Fibroblast of peridontal ligament (primary cell): Measurements from ENCODE around the gene GLRX5.

ENCODE experiments used
- DNase-seq: peaks from one replicate; pipeline ENCODE4 v3.0.0-alpha.2; 2010; ENCODE audit errors: extremely low read depth

Gene GLRX5

DNA sequence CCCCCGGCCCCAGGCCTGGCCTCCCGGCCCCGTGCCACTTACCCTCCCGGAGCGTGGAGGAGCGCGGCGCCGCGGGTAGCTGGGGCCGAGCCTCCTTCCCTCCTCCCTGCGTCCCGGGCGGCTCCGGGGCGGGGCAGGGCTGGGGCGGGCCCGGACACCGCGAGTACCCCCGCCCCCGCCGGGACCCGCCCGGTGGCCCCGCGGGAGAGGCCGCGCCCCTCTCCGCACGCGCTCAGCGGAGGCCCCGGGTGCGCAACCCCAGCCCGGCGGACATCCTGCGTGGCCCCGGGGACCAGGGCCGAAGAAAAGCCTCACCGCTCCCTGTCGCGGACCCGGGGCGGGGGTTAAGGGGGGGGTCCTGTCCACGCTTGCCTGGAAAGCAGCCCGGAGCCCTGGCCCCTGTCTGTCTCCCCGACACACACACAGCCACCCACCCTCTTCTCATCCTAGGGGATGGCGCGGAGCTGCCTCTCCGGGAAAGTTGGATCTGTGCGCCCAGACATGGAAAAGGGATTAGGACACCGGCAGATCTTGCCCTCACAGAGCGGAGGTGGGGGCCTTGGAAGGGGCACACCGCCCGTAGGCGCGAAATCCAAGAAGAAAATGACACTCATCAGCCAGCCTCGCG is 18.2 kb upstream of the GLRX5 start, which contains the start of gene SYNE3:
Gene SYNE3 (minus strand): TSS at position 97 of the 628 bp plus-strand sequence. CDS start 40,829 bp downstream, outside the sequence.
- peak; percentile 29 for DNase-seq

DNA sequence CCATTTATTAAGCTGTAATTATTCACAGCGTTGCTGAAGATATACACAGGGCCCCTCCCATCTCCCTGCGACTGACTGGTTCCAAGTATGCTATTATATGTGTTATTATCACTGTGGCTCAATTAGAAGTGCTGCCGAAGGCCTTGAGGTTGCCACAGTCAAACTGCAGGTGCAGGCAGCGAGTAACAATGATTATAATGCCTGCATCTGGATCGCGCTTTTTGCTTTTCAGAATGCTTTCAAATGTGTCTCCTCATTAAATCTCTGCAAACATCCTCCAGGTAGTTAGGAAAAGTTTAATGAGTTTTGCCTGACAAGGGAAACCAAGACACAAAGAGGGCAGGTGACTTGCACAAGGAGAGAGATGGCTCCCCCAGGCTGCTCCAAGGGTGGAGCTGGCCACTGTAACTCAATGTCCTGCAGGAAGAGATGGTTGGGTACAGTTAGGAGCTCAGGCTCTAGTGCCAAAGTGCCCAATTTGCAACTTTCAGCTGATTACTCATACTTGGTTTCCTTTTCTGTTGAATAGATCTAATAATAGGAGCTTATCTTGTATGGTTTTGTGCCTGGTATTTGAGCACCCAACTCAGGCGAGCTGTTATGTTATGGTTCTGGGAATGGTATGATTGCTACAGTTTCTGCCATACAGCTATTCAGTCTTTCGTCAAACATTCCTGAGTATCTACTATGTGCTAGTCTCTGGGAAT is 16.7 kb upstream of the GLRX5 start:
- DNase-seq: no peak

DNA sequence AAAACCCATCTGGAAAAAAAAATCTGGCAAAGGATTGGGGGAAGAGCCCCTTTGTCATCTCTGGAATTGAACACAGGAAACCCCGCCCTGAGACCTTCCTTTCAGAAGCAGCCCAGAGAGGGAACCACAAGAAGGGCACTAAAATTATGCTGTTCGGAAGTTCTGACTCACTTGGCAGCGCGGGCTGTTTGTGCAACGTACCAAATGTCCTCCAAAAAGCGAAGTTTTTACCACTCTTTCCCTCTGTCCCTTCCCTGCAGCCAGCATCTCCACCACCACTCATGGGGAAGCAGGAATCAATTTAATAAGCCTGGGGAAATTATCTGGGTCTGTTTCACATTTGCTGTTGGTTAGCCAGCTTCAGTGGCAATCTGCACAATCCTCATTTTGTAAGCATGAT is 15.2 kb upstream of the GLRX5 start:
- DNase-seq: peak; percentile 94

- no peak for DNase-seq
Measured at GRCh38 chr14:95520346-95520745, 14.5 kb upstream of the GLRX5 start.

DNA sequence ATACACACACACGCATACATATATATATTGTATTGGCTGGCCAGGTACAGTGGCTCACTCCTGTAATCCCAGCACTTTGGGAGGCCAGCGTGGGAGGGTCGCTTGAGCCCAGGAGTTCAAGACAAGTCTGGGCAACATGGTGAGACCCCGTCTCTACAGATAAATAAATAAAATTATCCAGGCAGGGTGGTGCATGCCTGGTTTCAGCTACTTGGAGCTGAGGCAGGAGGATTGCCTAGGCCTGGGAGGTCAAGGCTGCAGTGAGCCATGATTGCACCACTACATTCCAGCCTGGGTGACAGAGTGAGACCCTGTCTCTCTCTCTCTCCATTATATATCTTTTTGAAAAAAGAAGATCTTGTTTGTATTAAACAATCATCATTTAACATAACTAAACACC is 13.8 kb upstream of the GLRX5 start:
- DNase-seq: no peak

GRCh38 chr14:95522116-95522515 is 12.7 kb upstream of the GLRX5 start:
- DNase-seq: no peak

DNA sequence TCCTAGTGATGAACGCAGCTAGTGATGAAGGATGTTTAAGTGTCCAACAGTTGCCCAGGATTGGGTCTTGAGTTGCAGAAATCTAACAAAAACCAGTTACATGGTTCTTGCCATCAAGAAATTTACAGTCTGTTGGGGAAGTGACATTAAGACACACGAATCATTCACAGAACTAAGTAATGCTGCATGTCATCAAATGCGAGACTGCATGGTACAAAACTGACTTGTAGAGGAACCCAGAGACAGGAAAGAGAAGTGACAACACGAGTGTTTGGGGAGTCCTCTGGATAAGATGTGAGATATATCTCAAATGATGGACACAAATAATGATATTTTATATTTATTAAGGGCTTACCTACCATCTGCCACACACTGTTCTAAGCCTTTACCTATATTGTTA is 12.3 kb upstream of the GLRX5 start:
- DNase-seq: no peak

- peak; percentile 77 for DNase-seq
Measured at GRCh38 chr14:95523051-95523814, 11.6 kb upstream of the GLRX5 start.

- peak; percentile 97 for DNase-seq
Measured at GRCh38 chr14:95523815-95524448, 10.9 kb upstream of the GLRX5 start.

GRCh38 chr14:95524706-95525512 is 9.9 kb upstream of the GLRX5 start:
- peak; percentile 50 for DNase-seq

DNA sequence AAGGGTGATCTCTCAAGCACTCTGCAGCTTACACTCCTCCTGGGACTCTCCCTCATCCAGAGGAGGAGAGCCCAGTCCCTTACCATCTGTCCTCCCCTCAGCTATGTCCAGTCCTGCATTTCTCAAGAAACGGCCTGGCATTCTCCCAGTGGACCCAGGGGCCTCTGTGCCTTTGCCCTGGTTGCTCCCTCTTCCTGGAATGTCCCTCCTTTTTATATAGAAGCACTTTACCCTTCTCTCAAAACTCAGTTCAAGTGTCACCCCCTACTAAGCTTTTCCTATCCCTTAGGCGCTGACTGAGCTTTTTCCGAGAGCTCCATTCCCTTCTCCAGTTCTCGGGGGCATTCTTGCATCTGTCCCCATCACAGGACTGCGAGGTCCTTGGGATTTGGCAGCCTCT is 8.9 kb upstream of the GLRX5 start:
- no peak for DNase-seq

- DNase-seq: peak; percentile 72
Measured at GRCh38 chr14:95526483-95527386, 8.1 kb upstream of the GLRX5 start.

- DNase-seq: peak; percentile 95
Measured at GRCh38 chr14:95527387-95528002, 7.4 kb upstream of the GLRX5 start.

DNA sequence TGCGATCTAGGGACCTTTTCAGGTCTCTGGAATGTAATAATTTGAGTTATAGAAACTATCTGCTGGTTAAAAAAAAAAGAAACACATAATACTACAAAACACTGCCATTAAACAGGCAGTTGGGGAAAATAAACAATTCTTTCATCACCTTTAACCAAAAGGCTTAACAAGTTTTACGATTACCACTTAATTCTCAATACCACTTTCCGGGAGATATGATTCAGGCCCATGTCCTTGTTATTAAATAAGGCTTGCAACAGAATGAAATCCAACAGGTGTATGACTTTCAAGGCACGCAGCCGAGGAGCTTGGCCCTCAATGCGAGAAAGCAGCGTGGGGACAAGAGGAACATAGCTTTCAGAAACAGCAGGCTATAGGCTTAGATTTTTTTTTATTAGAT is 5.6 kb upstream of the GLRX5 start:
- no peak for DNase-seq

DNA sequence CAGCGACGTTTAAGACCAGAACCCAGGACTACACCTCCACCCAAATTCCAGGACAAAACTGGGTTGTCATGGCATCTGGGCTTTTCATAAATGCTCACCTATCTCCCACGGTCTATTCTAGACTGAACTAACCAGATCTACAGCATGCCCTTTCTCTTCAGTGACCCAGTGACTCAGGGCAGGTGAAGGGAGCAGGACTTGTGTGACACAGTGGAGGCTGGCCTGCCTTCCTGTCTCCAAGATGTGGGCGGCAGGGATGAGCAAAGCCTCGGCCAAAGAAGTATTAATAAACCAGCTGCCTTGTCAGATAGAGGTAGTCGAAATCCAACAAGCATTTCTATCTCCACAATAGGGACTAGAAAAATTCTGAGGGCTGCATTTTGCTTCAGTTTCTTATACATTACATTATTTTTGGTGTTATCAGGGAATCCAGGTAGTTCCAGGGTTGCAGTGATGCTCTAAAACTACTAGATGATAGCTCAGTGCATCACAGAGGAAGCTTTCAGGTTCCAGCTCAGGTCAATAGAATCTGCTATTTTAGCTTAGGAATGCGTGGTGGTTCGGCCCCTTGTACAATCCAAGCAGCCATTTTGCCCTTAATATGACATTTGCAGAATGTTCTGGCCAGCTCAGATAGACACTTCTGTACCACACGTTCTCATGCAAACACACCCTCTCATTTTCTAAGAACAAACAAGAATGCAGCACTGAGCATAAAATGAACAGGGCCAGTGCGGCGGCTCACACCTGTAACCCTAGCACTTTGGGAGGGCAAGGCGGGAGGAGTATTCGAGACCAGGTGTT is 4.2 kb upstream of the GLRX5 start:
- no peak for DNase-seq

DNA sequence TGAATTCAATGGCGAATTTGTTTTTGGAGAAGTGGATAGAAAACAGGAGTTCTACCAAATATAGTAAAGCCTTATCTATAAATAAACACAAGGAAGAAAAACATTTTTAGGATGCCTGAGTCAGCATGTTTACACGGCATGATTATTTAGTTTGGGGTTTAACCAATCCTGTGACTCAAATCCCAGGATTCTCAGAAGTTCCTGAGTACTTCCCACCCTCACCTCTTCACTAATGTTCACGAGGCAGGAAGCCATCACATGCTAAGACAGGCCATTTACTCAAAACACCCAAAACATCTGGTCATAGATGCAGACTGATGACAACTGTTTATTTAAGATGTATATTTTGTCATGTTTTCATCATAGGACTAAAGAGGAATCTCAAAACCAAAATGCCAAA is 3.4 kb upstream of the GLRX5 start:
- DNase-seq: peak; percentile 91

DNA sequence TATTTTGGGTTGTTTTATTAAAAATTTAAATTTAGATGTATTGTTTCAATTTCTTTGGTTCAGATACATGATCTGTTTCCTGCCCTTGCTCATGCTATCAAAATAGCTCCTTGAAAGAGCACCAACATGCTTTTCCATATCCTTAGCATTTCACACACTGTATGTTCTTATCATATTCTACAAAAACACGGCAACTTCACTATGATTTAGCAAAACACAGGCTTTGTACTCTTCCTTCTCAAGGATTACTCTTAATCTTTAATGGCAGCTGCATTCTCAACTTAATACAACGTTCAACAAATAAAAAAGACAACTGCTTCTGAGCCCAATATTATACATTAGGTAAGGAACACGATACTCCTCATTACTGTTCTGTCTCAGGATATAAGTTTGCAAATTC is 2.9 kb upstream of the GLRX5 start:
- no peak for DNase-seq

GRCh38 chr14:95533391-95533821 is 1.4 kb upstream of the GLRX5 start:
- DNase-seq: peak; percentile 69

GRCh38 chr14:95533822-95534221 is 1.0 kb upstream of the GLRX5 start:
- no peak for DNase-seq
